Mesenteric fat pad (tissue), 1 donor: ENCODE results near the gene SPARC. TPM values are rescaled to one million over a fixed set of nuclear protein-coding genes. Genes with fewer than 3 reads are reported as not detected.
A peak's percentile ranks its signal among the peaks of the same experiment; 100 is the strongest.

Experiments used
- DNase-seq: peaks from one replicate; pipeline ENCODE4 v3.0.0-alpha.2; 2020; ENCODE audit warnings: low spot score
- total RNA-seq: library from RNA; stranded (reverse); fragmentation: NEBNext Ultra II Directional; extraction: Animal tissue kit (Norgen Biotek cat#: 25700); gene quantifications from one replicate; pipeline ENCODE4 v1.2.1, GENCODE V29; 2021
- donor health status: DM: yes; HTN: yes; CAD: no.

SPARC gene
- total RNA-seq, 1 donor from 2014 or later: 1,881 TPM

- no peak for DNase-seq
Measured at GRCh38 chr5:151661968-151662732, 24.6 kb downstream of the SPARC start.

- DNase-seq: no peak
Measured at GRCh38 chr5:151660616-151661495, 25.9 kb downstream of the SPARC start.

GRCh38 chr5:151659001-151659754 is 27.5 kb downstream of the SPARC start:
- peak; percentile 94 for DNase-seq

GRCh38 chr5:151657114-151657513 is 29.6 kb downstream of the SPARC start:
- DNase-seq: no peak

GRCh38 chr5:151656311-151656710 is 30.4 kb downstream of the SPARC start:
- no peak for DNase-seq

- DNase-seq: peak; percentile 91
Measured at GRCh38 chr5:151651997-151652645, 34.6 kb downstream of the SPARC start.

GRCh38 chr5:151648988-151649387 is 37.7 kb downstream of the SPARC start:
- no peak for DNase-seq

GRCh38 chr5:151648089-151648488 is 38.6 kb downstream of the SPARC start:
- no peak for DNase-seq

GRCh38 chr5:151647320-151647861 is 39.3 kb downstream of the SPARC start:
- DNase-seq: no peak

GRCh38 chr5:151646334-151646733 is 40.4 kb downstream of the SPARC start:
- no peak for DNase-seq

GRCh38 chr5:151643388-151643787 is 43.3 kb downstream of the SPARC start:
- no peak for DNase-seq

GRCh38 chr5:151642472-151643140 is 44.1 kb downstream of the SPARC start:
- no peak for DNase-seq

- DNase-seq: no peak
Measured at GRCh38 chr5:151638619-151639018, 48.1 kb downstream of the SPARC start.

- peak; percentile 26 for DNase-seq
Measured at GRCh38 chr5:151637676-151638075, 49.0 kb downstream of the SPARC start.

GRCh38 chr5:151633892-151634291 is 52.8 kb downstream of the SPARC start:
- DNase-seq: peak; percentile 16

GRCh38 chr5:151632941-151633340 is 53.8 kb downstream of the SPARC start:
- DNase-seq: no peak

- DNase-seq: peak; percentile 73
Measured at GRCh38 chr5:151632524-151632923, 54.2 kb downstream of the SPARC start.

GRCh38 chr5:151631941-151632340 is 54.8 kb downstream of the SPARC start:
- peak; percentile 35 for DNase-seq

- peak; percentile 30 for DNase-seq
Measured at GRCh38 chr5:151630088-151630487, 56.6 kb downstream of the SPARC start.
